Measurements from ENCODE around the gene SLC39A8. TPM values are rescaled to one million over a fixed set of nuclear protein-coding genes. Genes with fewer than 3 reads are reported as not detected.

The SLC39A8 gene
- polyA plus RNA-seq, 3 donors = 1.8 to 7.8 (median 6.1) TPM

GRCh38 chr4:102356562-102357202, 11.4 kb upstream of the SLC39A8 start:
- DNase-seq = no peak
- H3K79me2 ChIP-seq (ENCODE audit: insufficient read depth, low read length) = no peaks in the 10 kb centered on the region
- no peak overlapping the region for H3K4me3 ChIP-seq (replicated peaks in 1 of 3; ENCODE audit: low read depth in 2 of 3, low read length in 3 of 3)
- H3K9me3 ChIP-seq (replicated peaks in 1 of 2; ENCODE audit: control insufficient read depth in 1 of 2, insufficient read depth in 1 of 2, low read length in 2 of 2) = no peaks in the 10 kb centered on the region
- Mint-ChIP-seq H3K4me3 (no peak overlapping the region), H3K9me3 (peaks cover 0 to 4% (median 0%) of the 10 kb centered on the region in 7 donors), H3K4me1 (peaks cover 3% of the 10 kb centered on the region), H3K27ac (no peak overlapping the region), H3K27me3 (ENCODE audit: low read depth in 3 of 3) (peaks cover 0 to 1% (median under 1%) of the 10 kb centered on the region in 3 donors), H3K36me3 (no peaks in the 10 kb centered on the region)
- no CpG with 5 or more reads among the region's 3 CpGs for WGBS (ENCODE audit: insufficient coverage)
- no peak overlapping the region for H3K27ac ChIP-seq (ENCODE audit: low read depth in 1 of 2, low read length in 2 of 2)
- H2AFZ ChIP-seq (ENCODE audit: insufficient read depth, low read depth, low read length, poor library complexity, severe bottlenecking) = no peak overlapping the region
- H3K4me2 ChIP-seq (replicated peaks; ENCODE audit: extremely low read depth, low read length, poor library complexity, severe bottlenecking) = no peak overlapping the region
- H4K20me1 ChIP-seq (ENCODE audit: insufficient read depth, low read length) = no peaks in the 10 kb centered on the region
- TF ChIP-seq CTCF (IDR thresholded peaks at IDR 0.05) = no peak
- no peaks in the 10 kb centered on the region for H3K36me3 ChIP-seq (replicated peaks in 1 of 2; ENCODE audit: control insufficient read depth in 1 of 2, insufficient read depth in 2 of 2, low read length in 2 of 2)
- no peaks in the 10 kb centered on the region for H3K4me1 ChIP-seq (ENCODE audit: control insufficient read depth in 1 of 2, insufficient read depth in 2 of 2, low read length in 2 of 2)
- intact Hi-C loops (cut with micrococcal nuclease) = no loop called here
- no peak overlapping the region for H3K9ac ChIP-seq (ENCODE audit: insufficient read depth, low read length, poor library complexity, severe bottlenecking)
- no peaks in the 10 kb centered on the region for H3K27me3 ChIP-seq (ENCODE audit: control insufficient read depth in 2 of 2, insufficient read depth in 2 of 2, low read length in 2 of 2)

DNA sequence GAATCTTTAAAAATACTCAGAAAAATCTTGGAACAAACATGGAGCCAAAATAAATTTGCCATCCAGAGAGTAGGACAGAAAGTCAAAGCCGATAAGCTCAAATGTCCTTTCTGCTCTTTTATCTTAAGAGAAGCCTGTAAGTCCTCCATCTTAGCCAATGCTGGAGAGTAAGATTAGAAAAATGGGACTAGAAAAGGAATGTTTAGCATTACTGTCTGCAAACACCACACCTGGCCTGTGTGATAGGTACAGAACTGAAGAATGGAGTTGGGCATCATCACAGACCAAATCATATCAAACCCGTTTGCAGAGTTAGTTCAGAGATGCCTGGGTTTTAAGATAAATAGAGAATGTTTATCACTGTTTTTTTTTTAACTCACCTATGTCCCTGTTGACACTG, 10.5 kb upstream of the SLC39A8 start:
- no peaks in the 10 kb centered on the region for H3K36me3 Mint-ChIP-seq

More for the DNA sequence above, 10.5 kb upstream of the SLC39A8 start:
- no CpG with 5 or more reads among the region's 2 CpGs for WGBS (ENCODE audit: insufficient coverage)
- Histone ChIP-seq H3K9ac (ENCODE audit: insufficient read depth, low read length, poor library complexity, severe bottlenecking) (no peak overlapping the region), H3K4me2 (replicated peaks; ENCODE audit: extremely low read depth, low read length, poor library complexity, severe bottlenecking) (no peak overlapping the region), H2AFZ (ENCODE audit: insufficient read depth, low read depth, low read length, poor library complexity, severe bottlenecking) (no peak overlapping the region), H3K4me1 (ENCODE audit: control insufficient read depth in 1 of 2, insufficient read depth in 2 of 2, low read length in 2 of 2) (no peaks in the 10 kb centered on the region), H3K27ac (ENCODE audit: low read depth in 1 of 2, low read length in 2 of 2) (no peak overlapping the region), H4K20me1 (ENCODE audit: insufficient read depth, low read length) (no peaks in the 10 kb centered on the region), H3K27me3 (ENCODE audit: control insufficient read depth in 2 of 2, insufficient read depth in 2 of 2, low read length in 2 of 2) (no peaks in the 10 kb centered on the region), H3K79me2 (ENCODE audit: insufficient read depth, low read length) (no peaks in the 10 kb centered on the region), H3K9me3 (replicated peaks in 1 of 2; ENCODE audit: control insufficient read depth in 1 of 2, insufficient read depth in 1 of 2, low read length in 2 of 2) (no peaks in the 10 kb centered on the region), H3K4me3 (replicated peaks in 1 of 3; ENCODE audit: low read depth in 2 of 3, low read length in 3 of 3) (no peak overlapping the region), H3K36me3 (replicated peaks in 1 of 2; ENCODE audit: control insufficient read depth in 1 of 2, insufficient read depth in 2 of 2, low read length in 2 of 2) (no peaks in the 10 kb centered on the region)
- Mint-ChIP-seq H3K4me3 (no peak overlapping the region), H3K4me1 (peaks cover 3% of the 10 kb centered on the region), H3K27ac (no peak overlapping the region), H3K27me3 (ENCODE audit: low read depth in 3 of 3) (peaks cover 0 to 1% (median 1%) of the 10 kb centered on the region in 3 donors), H3K9me3 (peaks cover 0 to 4% (median 0%) of the 10 kb centered on the region in 7 donors)
- TF ChIP-seq CTCF (IDR thresholded peaks at IDR 0.05) = no peak
- DNase-seq = no peak
- intact Hi-C loops (cut with micrococcal nuclease) = no loop called here

Data from CD14-positive monocyte (primary cell).